Right lobe of liver (tissue), 6 donors: ENCODE measurements around the gene PLXNA2. TPM values are rescaled to one million over a fixed set of nuclear protein-coding genes. Genes with fewer than 3 reads are reported as not detected.

Experiments used
- ATAC-seq, 4 donors: fragments of 200-7000 bp; cut with Tn5 transposase; one replicate each; pipeline ENCODE4 v1.9.1; 2020; ENCODE audit warnings: mild to moderate bottlenecking in 4 of 4, moderate library complexity in 4 of 4
- DNase-seq, 3 donors: peaks; one replicate each; pipeline ENCODE4 v3.0.0-alpha.2; 2020
- H3K27ac ChIP-seq, 3 donors: fragments of 200-600 bp; one replicate each; pipeline ENCODE4 v1.8.0; 2022
- H3K27me3 ChIP-seq, 2 donors: fragments of 200-600 bp; one replicate each; pipeline ENCODE4 v1.8.0; 2022
- H3K36me3 ChIP-seq, 4 donors: fragments of 200-600 bp; sonication (generic) in 1 of 4; one replicate each; pipeline versions ENCODE4 v1.5.1 to v1.8.0; 2017 to 2022; ENCODE audit warnings: control low read depth in 1 of 4
- H3K4me1 ChIP-seq, 4 donors: fragments of 200-600 bp; sonication (generic) in 1 of 4; one replicate each; pipeline versions ENCODE4 v1.5.1 to v1.8.0; 2017 to 2022; ENCODE audit warnings: control low read depth in 1 of 4
- H3K4me3 ChIP-seq, 3 donors: fragments of 200-600 bp; one replicate each; pipeline ENCODE4 v1.8.0; 2022
- H3K9me3 ChIP-seq, 4 donors: fragments of 200-600 bp; sonication (generic) in 1 of 4; one replicate each; pipeline versions ENCODE4 v1.5.1 to v1.8.0; 2017 to 2022; ENCODE audit warnings: control low read depth in 1 of 4
- CTCF ChIP-seq, 4 donors: fragments of 200-600 bp in 3 of 4; fragments of 450-650 bp in 1 of 4; IDR thresholded peaks; one replicate each; pipeline versions ENCODE4 v1.5.1 to v1.8.0; 2016 to 2022; ENCODE audit warnings: antibody characterized with exemption in 4 of 4, mild to moderate bottlenecking in 2 of 4
- POLR2A ChIP-seq: fragments of 450-650 bp; IDR thresholded peaks from one replicate; pipeline ENCODE4 v1.6.1; 2017; ENCODE audit warnings: antibody characterized with exemption, mild to moderate bottlenecking
- WGBS: methylation state at CpG from one replicate; pipeline ENCODE4 v1.1.6; 2018; ENCODE audit warnings: low coverage, low lambda C conversion rate; ENCODE audit not compliant: insufficient coverage; ENCODE audit errors: missing lambda C conversion rate; 5-methylcytosine and 5-hydroxymethylcytosine counted together
- intact Hi-C, 2 donors: fragments of 100-400 bp; cut with DNase I; formaldehyde crosslinking; loops; one replicate each; pipeline versions ENCODE4 v1.11.2 to v1.14.1; 2022
- total RNA-seq, 6 experiments: library from RNA; depleted of rRNA in 2 of 6; stranded (reverse); fragments of >200 nt in 2 of 6; fragmentation: NEBNext Ultra II Directional in 3 of 6; extraction: Animal tissue kit (Norgen Biotek cat#: 25700) in 3 of 6; gene quantifications; one replicate each; pipeline versions ENCODE4 v1.1.0 to v1.2.4, GENCODE V29; 2016 to 2023
- donor health status: DM: no; HTN: yes; CAD: no.
- donor health status: DM: no; HTN: no; CAD: no.
- donor health status: DM: no; HTN: no; CAD: no.
- donor health status: DM: no; HTN: yes; CAD: no.
- donor health status: DM: no; HTN: yes; CAD: no.

The PLXNA2 gene
- total RNA-seq, 6 experiments from 2014 or later, result 5.6 to 20.8 (median 9.3) TPM

- intact Hi-C loops, result no loop called here
- H3K36me3 ChIP-seq, result no peaks in the 10 kb centered on the region
- H3K4me1 ChIP-seq, result no peaks in the 10 kb centered on the region
- no peak overlapping the region for H3K27ac ChIP-seq
- no peak for TF ChIP-seq POLR2A
- TF ChIP-seq CTCF (IDR thresholded peaks at IDR 0.05), result no peak
- ATAC-seq (no peak), DNase-seq (no peak)
- no peaks in the 10 kb centered on the region for H3K27me3 ChIP-seq
- no peaks in the 10 kb centered on the region for H3K9me3 ChIP-seq
- WGBS, result 50% methylated on average over 1 of the region's 8 CpGs
- H3K4me3 ChIP-seq, result no peak overlapping the region
Measured at GRCh38 chr1:208002672-208003071, 241.5 kb downstream of the PLXNA2 start.

- WGBS, result 87% methylated on average over 5 of the region's 6 CpGs
- ATAC-seq, result no peak
Measured at GRCh38 chr1:208002078-208002477, 242.1 kb downstream of the PLXNA2 start.

GRCh38 chr1:208000504-208000903 lies 243.7 kb downstream of the PLXNA2 start:
- H3K4me3 ChIP-seq, result no peak overlapping the region
- WGBS, result 45% methylated on average over 4 of the region's 4 CpGs
- ATAC-seq, result no peak
- no peaks in the 10 kb centered on the region for H3K27me3 ChIP-seq
- H3K27ac ChIP-seq, result no peak overlapping the region
- intact Hi-C loops, result no loop called here
- H3K9me3 ChIP-seq, result no peaks in the 10 kb centered on the region
- TF ChIP-seq POLR2A (no peak), CTCF (IDR thresholded peaks at IDR 0.05) (no peak)
- no peaks in the 10 kb centered on the region for H3K4me1 ChIP-seq
- no peaks in the 10 kb centered on the region for H3K36me3 ChIP-seq
- DNase-seq, result no peak

More at GRCh38 chr1:208002078-208002477, 242.1 kb downstream of the PLXNA2 start:
- no peaks in the 10 kb centered on the region for H3K4me1 ChIP-seq
- no peak overlapping the region for H3K4me3 ChIP-seq
- no peaks in the 10 kb centered on the region for H3K36me3 ChIP-seq
- TF ChIP-seq CTCF (IDR thresholded peaks at IDR 0.05) (no peak), POLR2A (no peak)
- no peaks in the 10 kb centered on the region for H3K27me3 ChIP-seq
- DNase-seq, result no peak
- no peaks in the 10 kb centered on the region for H3K9me3 ChIP-seq
- intact Hi-C loops, result no loop called here
- H3K27ac ChIP-seq, result no peak overlapping the region

- Histone ChIP-seq H3K36me3 (no peaks in the 10 kb centered on the region), H3K4me1 (no peaks in the 10 kb centered on the region), H3K4me3 (no peak overlapping the region), H3K9me3 (no peaks in the 10 kb centered on the region), H3K27me3 (no peaks in the 10 kb centered on the region), H3K27ac (no peak overlapping the region)
- ATAC-seq (no peak), DNase-seq (no peak)
- no peak for TF ChIP-seq CTCF (IDR thresholded peaks at IDR 0.05)
- no peak for TF ChIP-seq POLR2A
- intact Hi-C loops, result no loop called here
Measured at GRCh38 chr1:207999972-208000371, 244.2 kb downstream of the PLXNA2 start.

- TF ChIP-seq POLR2A, result no peak
- TF ChIP-seq CTCF (IDR thresholded peaks at IDR 0.05), result no peak
- DNase-seq, result no peak
- intact Hi-C loops, result no loop called here
Measured at GRCh38 chr1:207999274-207999915, 244.8 kb downstream of the PLXNA2 start.

More at GRCh38 chr1:207999274-207999915, 244.8 kb downstream of the PLXNA2 start:
- Histone ChIP-seq H3K4me3 (no peak overlapping the region), H3K4me1 (no peaks in the 10 kb centered on the region), H3K36me3 (no peaks in the 10 kb centered on the region), H3K27me3 (no peaks in the 10 kb centered on the region), H3K9me3 (no peaks in the 10 kb centered on the region), H3K27ac (no peak overlapping the region)
- WGBS, result 77% methylated on average over 3 of the region's 3 CpGs
- no peak for ATAC-seq
